Activated CD4-positive, alpha-beta T cell treated with anti-CD3 and anti-CD28 coated beads, Interleukin-2, amount 50 U/mL, for 24 hours (primary cell): ENCODE measurements around the gene SMPX.
"Not testable (repeated sequence)": the region's sequence is repeated elsewhere in the genome, so short reads cannot be mapped to it uniquely, and the experiment has no call there.

ENCODE experiments used
- DNase-seq, 2 donors: peaks; one replicate each; pipeline ENCODE4 v3.0.0-alpha.2; 2020; ENCODE audit warnings: low read depth in 1 of 2, low spot score in 1 of 2

SMPX gene

GRCh38 chrX:21757960-21758359 lies at the start of gene SMPX:
TSS of gene SMPX (minus strand) at chrX:21758116. CDS start at chrX:21754290, 3,826 bp downstream.
- DNase-seq = no peak

- no peak for DNase-seq
These were observed 48.8 kb upstream of the SMPX start for GRCh38 chrX:21806691-21807090.

GRCh38 chrX:21802839-21803238 lies 44.9 kb upstream of the SMPX start:
- DNase-seq = no peak

GRCh38 chrX:21802054-21802670 lies 44.2 kb upstream of the SMPX start:
- DNase-seq = no peak

- no peak for DNase-seq
These were observed 42.4 kb upstream of the SMPX start for GRCh38 chrX:21800344-21800770.

GRCh38 chrX:21799767-21800166 lies 41.9 kb upstream of the SMPX start:
- no peak for DNase-seq

GRCh38 chrX:21798677-21799219 lies 40.8 kb upstream of the SMPX start:
- DNase-seq = no peak

GRCh38 chrX:21781976-21782375 lies 24.1 kb upstream of the SMPX start:
- DNase-seq = no peak

- no peak for DNase-seq
These were observed 23.6 kb upstream of the SMPX start for GRCh38 chrX:21781525-21781924.

GRCh38 chrX:21779095-21779494 lies 21.2 kb upstream of the SMPX start:
- no peak for DNase-seq

- DNase-seq = no peak
These were observed 20.3 kb upstream of the SMPX start for GRCh38 chrX:21778236-21778635.

GRCh38 chrX:21775128-21775527 lies 17.2 kb upstream of the SMPX start:
- DNase-seq = not testable (repeated sequence)

- DNase-seq = not testable (repeated sequence)
These were observed 15.1 kb upstream of the SMPX start for GRCh38 chrX:21773036-21773435.

- DNase-seq = no peak
These were observed 12.9 kb upstream of the SMPX start for GRCh38 chrX:21770631-21771321.

- no peak for DNase-seq
These were observed 8.2 kb upstream of the SMPX start for GRCh38 chrX:21766101-21766500.

GRCh38 chrX:21764008-21764407 lies 6.1 kb upstream of the SMPX start:
- no peak for DNase-seq

- no peak for DNase-seq
These were observed 572 bp upstream of the SMPX start for GRCh38 chrX:21758488-21758887.

- DNase-seq = no peak
These were observed 959 bp downstream of the SMPX start for GRCh38 chrX:21756785-21757529.

GRCh38 chrX:21749924-21750323 lies 8.0 kb downstream of the SMPX start:
- DNase-seq = no peak

GRCh38 chrX:21748235-21748634 lies 9.7 kb downstream of the SMPX start:
- DNase-seq = no peak

- no peak for DNase-seq
These were observed 10.4 kb downstream of the SMPX start for GRCh38 chrX:21747558-21747957.

- peak in 1 of 2 donors; percentile 4 for DNase-seq
These were observed 12.2 kb downstream of the SMPX start for GRCh38 chrX:21745756-21746155.
